Esophagus muscularis mucosa (tissue), 4 donors: ENCODE data around the gene MGLL.

Experiments
- CTCF ChIP-seq, 3 experiments: fragments of 200-600 bp in 2 of 3; fragments of 450-650 bp in 1 of 3; sonication (generic) in 2 of 3; IDR thresholded peaks; one replicate each; pipeline ENCODE4 v1.5.1; 2017 to 2019; ENCODE audit warnings: antibody characterized with exemption in 3 of 3, mild to moderate bottlenecking in 2 of 3, moderate library complexity in 1 of 3
- EP300 ChIP-seq: sonication (generic); formaldehyde crosslinking; IDR thresholded peaks from one replicate; pipeline ENCODE4 v1.6.1; 2017; ENCODE audit warnings: antibody characterized with exemption
- POLR2A ChIP-seq: fragments of 450-650 bp; IDR thresholded peaks from one replicate; pipeline ENCODE4 v1.6.1; 2017; ENCODE audit warnings: antibody characterized with exemption, moderate library complexity, mild to moderate bottlenecking, low read depth

DNA sequence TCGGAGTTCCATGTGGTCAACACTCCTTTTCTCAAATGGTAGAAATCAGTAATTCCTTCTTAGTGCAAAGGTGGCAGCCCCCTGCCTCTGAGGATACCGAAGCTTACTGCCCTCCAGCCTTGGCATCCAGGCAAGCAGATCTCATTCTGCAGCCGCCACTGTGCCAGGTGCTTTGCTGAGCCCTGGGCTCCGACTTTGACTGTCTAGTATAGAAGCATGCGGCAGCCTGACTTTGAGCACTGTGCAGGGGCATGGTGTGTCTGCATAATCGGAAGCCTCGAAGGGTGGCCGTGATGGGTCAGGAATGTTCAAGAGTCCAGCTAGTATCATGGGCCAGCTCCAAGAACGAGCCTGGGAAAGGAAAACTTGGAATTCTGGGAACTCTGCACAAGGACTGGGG, 109.9 kb downstream of the MGLL start:
- TF ChIP-seq CTCF (IDR thresholded peaks at IDR 0.05) = no peak
- TF ChIP-seq EP300 = no peak
- TF ChIP-seq POLR2A = no peak
